ENCODE results near the gene IFIT3.

- TF ChIP-seq POLR2AphosphoS5 (IDR thresholded peaks at IDR 0.05; ENCODE audit: borderline replicate concordance, low read depth, low read length) (no peak), EZH2 (IDR thresholded peaks at IDR 0.05) (no peak)
Measured at GRCh38 chr10:89355394-89355931, 27.7 kb downstream of the IFIT3 start.
